HG03045 (cell line): ENCODE results near the gene METTL2B.
A peak's percentile ranks its signal among the peaks of the same experiment; 100 is the strongest.

Experiments
- ATAC-seq: cut with Tn5 transposase; IDR thresholded peaks from one replicate; pipeline ENCODE4 v1.9.1; 2021; ENCODE audit warnings: mild to moderate bottlenecking, moderate library complexity; ENCODE audit not compliant: unreplicated experiment

The METTL2B gene, protein sequence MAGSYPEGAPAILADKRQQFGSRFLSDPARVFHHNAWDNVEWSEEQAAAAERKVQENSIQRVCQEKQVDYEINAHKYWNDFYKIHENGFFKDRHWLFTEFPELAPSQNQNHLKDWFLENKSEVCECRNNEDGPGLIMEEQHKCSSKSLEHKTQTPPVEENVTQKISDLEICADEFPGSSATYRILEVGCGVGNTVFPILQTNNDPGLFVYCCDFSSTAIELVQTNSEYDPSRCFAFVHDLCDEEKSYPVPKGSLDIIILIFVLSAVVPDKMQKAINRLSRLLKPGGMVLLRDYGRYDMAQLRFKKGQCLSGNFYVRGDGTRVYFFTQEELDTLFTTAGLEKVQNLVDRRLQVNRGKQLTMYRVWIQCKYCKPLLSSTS

DNA sequence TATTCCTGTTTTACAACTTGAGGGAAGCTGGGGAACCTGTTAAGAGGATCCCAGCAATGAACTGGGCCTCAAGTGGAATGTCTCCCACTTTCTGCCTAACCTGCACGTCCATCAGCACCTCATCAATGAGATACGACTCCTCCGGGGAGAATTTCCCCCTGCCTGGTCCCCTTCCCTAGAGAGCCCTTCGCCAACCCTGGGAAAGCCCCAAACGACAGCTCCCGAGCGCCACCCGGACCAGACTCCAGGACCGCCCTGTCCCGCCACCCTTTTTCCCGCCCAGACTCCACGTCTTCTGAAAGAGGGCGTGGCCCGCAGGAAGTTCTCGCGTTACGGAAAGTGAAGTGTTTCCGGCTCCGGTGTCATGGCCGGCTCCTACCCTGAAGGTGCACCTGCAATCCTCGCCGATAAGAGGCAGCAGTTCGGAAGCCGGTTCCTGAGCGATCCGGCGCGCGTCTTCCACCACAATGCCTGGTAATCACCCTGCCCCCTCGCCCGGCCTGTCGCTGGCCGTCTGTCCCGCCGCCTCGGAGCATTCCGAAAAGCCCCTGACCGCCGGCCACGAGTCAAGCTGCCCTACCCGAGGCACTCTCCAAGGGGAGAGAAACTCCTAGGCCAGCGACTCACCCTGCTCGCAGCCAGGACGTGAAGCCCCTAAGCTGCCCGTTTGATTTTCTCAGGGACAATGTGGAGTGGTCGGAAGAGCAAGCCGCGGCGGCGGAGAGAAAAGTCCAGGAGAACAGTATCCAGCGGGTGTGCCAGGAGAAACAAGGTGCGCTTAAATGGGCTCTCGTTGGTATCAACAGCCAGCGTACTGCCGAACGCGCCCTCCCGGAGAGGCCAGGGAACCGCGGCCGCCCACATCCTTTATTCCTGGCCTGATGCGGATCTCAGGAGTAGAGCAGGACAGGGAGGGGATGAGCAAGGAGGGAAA is at the start of gene METTL2B:
Gene METTL2B (plus strand): TSS at position 347 of the 934 bp plus-strand sequence. CDS start 18 bp downstream, at position 365.
- peak; percentile 93 for ATAC-seq

- ATAC-seq: no peak
Measured at GRCh38 chr7:128427289-128427891, 49.2 kb upstream of the METTL2B start.

DNA sequence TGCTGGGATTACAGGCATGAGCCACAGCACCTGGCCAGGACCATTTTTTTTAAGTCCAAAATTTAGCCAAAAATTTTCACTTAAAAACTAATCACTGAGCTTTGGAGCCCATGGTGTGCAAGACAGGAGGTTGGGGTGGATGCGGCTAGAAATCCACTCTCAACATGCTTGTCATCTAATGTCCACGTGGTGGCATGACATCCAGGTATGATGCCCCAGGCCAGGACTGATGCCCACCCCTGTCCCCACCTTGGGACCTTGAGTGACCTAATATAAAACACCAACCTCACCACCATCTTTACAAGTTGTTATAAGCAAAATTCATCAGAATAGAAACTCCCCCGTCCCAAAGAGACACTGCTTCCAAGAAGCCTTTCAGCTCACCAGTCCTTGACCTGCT is 46.3 kb upstream of the METTL2B start:
- no peak for ATAC-seq

DNA sequence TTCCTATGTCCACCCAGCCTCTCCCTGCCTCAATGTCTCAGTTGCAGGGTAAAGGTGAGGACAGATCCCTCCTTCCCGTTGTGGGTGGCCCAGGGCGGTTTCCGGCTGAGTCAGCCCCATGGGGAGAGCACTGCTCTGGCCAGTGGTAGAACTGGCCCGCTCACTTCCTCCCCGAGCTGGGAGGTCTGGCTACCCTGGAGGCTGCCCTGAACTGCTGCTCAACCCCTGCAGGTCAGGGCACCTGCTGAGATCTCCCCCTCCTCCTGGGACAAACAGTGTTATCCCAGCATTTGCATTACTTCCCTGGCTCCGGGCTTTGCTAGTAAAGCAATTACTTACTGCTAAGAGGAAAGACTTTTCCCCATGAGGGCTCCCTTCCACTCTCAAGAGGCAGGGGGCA is 45.3 kb upstream of the METTL2B start:
- ATAC-seq: no peak

- ATAC-seq: no peak
Measured at GRCh38 chr7:128431754-128432153, 44.8 kb upstream of the METTL2B start.

- ATAC-seq: no peak
Measured at GRCh38 chr7:128434413-128435326, 41.9 kb upstream of the METTL2B start.

- no peak for ATAC-seq
Measured at GRCh38 chr7:128435327-128435686, 41.2 kb upstream of the METTL2B start.

GRCh38 chr7:128437426-128438332 is 38.9 kb upstream of the METTL2B start:
- no peak for ATAC-seq

DNA sequence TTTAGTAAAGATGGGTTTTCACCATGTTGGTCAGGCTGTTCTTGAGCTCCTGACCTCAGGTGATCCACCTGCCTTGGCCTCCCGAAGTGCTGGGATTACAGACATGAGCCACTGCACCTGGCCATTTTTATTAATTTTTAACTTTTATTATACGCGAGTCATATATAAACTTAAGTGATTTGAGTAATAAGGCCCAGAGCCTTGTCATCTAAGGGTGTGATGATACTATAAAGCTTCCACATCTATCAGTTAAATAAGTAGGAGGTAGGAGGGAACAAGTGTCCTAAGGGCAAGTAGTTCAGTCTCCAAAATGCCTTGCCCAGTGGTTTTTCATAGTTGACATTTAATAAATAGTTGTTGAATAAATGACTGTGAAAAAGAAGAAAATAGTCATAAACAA is 34.2 kb upstream of the METTL2B start:
- no peak for ATAC-seq

DNA sequence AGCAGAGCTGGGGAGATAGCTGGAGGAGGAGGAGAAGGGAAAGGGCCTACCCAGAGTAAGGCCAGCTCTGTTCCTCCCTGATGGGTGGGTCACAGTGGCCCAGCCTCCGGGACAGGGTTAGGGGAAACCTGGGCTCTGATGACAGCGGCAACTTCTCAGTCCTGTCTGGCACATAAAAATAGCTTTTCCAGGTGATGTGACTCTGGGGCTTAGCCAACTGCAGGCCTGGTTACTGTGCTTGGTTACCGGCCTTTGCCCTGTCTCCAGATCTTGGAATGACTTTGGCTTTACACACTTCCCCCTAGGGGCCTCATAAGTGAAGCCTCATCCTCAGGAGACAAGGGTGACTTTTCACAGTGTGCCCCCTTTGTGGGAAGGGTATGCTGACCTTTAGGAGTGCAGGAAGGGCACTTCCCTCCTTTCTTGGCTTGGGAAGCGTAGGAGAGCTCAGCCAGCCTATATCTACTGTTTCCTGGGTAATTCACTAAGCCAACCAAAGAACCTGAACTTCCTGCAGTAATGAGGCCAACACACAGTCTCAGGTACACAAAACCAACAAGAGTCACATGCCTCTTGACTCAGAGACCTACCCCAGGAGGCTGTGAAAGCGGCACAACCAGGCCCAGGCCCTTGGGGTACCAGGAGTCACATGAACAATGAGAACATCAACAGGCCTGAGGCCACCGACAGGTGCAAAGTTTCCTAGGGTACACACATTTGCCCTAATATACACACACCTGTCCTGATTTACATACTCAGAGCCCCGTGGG is 32.5 kb upstream of the METTL2B start:
- no peak for ATAC-seq

DNA sequence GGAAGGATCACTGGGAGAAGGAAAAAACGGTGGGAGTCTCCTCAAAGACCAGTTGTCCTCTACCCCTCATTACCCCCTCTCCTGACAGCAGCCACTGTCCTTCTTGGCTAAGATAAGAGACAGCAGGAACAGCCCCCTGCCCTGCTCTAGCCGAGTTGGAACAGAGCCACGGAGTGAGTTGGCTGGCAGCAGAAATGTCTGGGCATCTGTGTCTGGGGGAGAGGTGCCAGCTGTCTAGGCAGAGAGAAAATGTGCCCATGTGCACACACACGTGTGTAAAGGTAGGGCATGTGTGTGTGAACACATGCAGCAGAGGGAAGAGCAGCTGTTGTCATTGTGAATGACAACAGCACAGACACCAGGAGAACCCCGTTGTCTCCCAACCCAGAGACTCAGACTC is 30.2 kb upstream of the METTL2B start:
- no peak for ATAC-seq

DNA sequence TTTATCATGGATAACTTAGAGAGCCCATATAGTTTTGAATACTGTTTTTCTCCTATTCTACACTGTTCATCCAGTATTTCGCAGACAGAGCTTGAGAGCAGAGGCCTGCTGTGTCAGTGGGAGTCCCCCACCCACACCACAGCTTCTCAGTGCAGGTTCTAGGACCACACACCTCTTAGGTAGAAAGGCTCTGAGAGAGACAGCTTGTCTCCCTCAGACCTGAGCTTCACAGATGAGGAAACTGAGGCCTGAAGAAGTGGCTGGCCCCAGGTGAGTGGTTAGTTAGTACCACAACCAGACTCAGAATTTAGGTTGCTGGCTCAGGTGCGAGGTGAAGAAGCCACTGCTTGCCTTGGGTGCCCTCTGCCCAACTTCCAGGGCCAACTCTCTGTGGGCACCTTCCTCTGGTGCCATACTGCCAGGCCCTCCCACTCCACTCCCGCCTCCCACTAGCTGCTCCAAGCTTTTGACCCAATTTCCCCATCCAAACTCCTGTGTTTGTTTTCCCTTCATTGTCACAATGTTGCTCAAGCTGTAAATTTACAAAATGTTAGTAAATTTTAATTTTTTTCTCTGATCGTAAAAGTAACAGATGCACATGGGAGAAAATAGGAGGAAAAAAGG is 28.5 kb upstream of the METTL2B start:
- ATAC-seq: no peak

GRCh38 chr7:128448751-128449302 is 27.7 kb upstream of the METTL2B start:
- no peak for ATAC-seq

GRCh38 chr7:128450409-128450808 is 26.1 kb upstream of the METTL2B start:
- no peak for ATAC-seq

DNA sequence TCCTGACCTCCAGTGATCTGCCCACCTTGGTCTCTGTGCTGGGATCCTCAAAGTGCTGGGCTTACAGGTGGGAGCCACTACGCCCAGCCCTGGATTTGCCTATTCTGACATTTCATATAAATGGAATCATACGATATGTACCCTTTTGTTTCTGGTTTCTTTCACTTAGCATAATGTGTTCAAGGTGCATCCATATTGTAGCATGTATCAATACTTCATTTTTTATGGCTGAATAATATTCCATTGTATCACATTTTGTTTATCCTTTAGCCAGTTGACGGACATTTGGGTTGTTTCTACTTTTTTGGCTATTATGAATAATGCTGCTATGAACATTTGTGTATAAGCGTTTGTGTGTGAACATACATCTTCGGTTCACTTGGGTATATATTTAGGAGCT is 25.6 kb upstream of the METTL2B start:
- no peak for ATAC-seq

- no peak for ATAC-seq
Measured at GRCh38 chr7:128452552-128452951, 24.0 kb upstream of the METTL2B start.

GRCh38 chr7:128453836-128454804 is 22.4 kb upstream of the METTL2B start:
- ATAC-seq: no peak
